Measurements from ENCODE around the gene MEAK7. TPM values are rescaled to one million over a fixed set of nuclear protein-coding genes. Genes with fewer than 3 reads are reported as not detected.

MEAK7 gene
- polyA plus RNA-seq, 12 donors: 3.3 to 16.0 (median 11.5) TPM; not detected in 1

DNA sequence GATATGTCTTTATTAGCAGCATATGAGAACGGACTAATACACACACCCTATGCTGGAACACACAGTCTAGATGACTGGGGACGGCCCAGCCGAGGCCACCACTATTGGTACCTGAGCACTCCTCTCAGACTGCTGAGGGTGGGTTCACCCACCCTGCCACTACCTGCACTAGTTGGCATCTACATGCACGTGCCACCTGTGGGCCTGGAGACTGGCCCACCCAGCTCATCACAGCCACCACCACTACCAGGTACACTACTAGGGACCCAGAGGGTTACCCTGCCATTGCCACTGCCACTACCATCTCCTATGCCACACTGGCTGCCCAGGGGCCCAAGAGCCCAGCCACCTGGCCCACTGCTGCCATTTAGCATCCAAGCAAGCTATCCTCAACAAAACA lies 32.5 kb downstream of the MEAK7 start:
- DNase-seq: no peak

DNA sequence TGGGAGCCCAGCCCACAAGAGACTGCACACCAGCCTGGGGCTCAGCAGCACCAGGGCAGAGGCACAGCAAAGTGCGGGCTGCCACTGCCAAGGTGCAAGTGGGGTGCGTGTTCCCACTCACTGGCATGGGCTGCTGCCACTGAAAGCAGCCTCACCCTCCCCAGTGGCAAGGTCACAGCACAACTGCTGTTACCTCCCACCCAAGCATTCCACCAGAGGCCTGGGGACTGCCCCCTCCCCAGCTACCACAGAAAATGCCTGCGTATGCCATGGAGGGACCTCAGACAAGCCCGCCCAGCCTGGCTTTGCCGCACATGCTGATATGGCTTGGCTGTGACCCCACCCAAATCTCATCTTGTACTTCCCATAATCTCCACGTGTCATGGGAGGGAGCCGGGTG lies 33.1 kb downstream of the MEAK7 start:
- no peak for DNase-seq

DNA sequence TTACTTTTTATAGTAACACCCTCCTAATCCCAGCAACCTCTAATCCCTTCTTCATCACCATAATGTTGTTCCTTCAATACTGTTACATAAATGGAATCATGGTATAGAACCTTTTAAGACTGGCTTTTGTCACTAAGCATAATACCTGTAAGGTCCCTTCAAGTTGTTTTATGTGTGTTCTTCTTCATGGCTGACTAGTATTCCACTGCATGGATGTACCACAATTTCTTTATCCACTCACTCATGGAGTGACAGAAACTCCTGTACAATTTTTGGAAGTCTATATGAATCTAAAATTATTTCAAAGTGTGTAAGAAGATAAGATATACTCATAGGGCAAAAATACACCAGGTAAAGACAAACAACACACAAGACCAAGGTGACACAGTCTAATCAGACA lies 36.8 kb downstream of the MEAK7 start:
- no peak for DNase-seq

DNA sequence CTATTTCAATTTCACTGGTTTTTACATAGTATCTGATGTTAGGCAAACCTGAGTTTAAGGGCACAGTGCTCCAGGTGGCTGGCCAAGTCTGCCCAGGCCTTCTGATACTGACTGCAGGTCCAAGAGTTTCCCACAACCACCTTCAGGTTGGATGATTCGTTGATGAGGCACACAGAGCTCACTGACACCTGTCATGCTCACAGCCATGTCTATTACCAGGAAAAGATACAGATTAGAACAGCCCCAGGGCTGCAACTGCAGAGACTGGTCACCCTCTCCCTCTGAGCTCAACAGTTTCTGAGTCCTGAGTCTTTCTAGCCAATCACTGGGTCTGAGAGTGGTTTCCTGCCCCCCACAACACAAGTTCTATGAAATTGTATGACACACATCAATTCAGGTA lies 37.2 kb downstream of the MEAK7 start:
- DNase-seq: no peak

GRCh38 chr16:84466692-84467091 lies 37.8 kb downstream of the MEAK7 start:
- no peak for DNase-seq

DNA sequence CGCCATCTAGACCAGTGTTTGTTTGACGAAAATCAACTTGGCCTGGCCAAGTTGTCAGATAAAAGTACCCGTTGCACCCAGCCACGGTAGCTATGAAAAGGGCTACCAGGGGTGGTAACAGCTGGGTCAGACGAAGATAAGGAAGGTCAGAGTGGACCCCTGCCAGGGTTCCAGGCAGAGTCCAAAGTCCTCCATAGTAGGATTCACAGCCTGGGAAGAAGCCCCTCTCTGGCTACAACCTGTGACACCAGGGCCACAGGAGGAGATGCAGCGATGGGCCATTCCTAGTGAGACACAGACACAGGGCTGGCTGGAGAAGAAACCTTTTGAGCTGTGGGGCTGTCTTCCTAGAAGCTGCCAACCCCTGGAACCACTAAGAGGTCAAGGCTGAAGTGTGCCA lies 39.3 kb downstream of the MEAK7 start:
- DNase-seq: no peak

DNA sequence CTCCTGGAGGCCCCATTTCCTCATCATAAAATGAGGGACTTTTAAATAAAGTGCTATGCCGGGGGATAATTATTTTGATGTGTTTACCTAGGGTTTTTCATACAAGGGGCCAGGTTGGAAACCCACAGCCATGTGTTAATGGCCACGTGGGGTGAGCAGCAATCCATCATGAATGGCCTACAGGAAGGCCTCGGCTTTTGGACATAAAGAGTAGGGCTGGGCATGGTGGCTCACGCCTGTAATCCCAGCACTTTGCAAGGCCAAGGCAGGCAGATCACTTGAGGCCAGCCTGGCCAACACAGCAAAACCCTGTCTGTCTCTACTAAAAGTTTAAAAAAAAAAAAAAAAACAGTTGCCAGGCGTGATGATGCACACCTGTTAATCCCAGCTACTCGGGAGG lies 40.3 kb downstream of the MEAK7 start:
- no peak for DNase-seq

GRCh38 chr16:84463221-84463620 lies 41.2 kb downstream of the MEAK7 start:
- DNase-seq: no peak

DNA sequence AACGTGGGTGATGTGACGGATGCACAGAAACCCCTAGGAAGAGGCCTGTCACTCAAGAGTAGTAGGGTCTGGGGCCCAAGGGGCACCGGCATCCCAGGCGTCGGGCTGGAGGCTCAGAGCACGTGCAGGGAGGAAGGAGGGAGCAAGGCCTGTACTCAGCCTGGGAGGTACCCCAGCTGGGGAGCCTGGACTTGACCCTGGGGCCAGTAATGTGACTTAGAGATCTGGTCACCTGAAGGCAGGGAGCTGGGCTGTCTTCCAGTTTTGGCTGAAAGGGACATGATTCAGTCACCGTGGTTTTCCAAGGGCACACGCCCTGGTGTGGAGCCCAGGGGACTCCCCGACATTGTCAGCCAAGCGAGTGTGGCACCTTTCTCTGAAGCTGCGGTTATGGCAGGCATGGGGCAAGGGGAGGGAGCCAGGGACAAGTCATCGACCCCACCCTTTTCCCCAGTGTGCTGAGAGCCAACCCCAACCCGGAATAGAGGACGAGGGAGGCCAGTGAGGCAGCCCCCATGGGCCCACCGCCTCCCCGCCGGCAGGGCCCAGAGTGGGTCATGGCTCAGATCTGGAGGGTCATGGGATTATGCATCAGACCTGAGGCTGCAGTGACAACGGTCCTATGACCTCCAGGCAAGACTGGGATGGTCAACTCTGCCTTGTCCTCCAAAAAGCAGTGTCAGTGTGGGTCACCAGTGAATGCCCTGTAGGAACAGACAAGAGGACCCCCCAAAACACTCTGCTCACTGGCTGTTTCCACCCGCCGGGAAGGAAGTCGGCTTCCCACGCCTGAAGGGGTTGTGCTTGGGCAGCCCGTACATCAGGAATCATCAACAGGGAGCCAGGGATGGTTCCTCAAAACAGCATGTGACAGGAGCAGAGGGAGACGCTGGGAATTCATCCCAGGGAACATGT lies 41.9 kb downstream of the MEAK7 start:
- DNase-seq: no peak

GRCh38 chr16:84461413-84462295 lies 42.8 kb downstream of the MEAK7 start:
- no peak for DNase-seq

GRCh38 chr16:84461029-84461412 lies 43.4 kb downstream of the MEAK7 start:
- no peak for DNase-seq

- DNase-seq: no peak
These were observed 43.9 kb downstream of the MEAK7 start for GRCh38 chr16:84460406-84461028.

DNA sequence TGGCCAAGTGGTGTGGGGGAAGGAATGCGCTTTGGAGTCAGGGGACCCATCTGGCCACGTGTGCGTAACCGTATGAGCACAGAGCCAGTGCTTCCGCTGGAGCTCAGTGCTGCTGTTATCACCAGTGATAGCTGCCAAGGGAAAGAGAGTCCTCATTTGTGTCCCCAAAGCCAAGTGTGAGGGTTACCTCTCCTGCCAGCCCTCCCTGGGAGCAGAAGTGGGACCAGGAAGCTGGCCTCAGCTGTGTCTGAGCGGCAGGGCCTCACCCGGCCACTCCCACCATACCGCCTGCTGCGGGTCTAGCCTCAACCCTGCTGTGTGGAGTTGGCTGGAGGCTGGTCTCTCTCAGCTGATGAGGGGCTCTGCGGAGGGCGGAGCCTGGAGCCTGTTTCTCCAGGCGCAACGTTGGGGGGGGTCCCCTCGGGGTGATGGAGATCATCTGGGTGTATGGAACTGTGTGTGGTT lies 44.5 kb downstream of the MEAK7 start:
- no peak for DNase-seq

- no peak for DNase-seq
These were observed 44.9 kb downstream of the MEAK7 start for GRCh38 chr16:84459533-84459894.

GRCh38 chr16:84458606-84459532 lies 45.6 kb downstream of the MEAK7 start:
- DNase-seq: no peak

DNA sequence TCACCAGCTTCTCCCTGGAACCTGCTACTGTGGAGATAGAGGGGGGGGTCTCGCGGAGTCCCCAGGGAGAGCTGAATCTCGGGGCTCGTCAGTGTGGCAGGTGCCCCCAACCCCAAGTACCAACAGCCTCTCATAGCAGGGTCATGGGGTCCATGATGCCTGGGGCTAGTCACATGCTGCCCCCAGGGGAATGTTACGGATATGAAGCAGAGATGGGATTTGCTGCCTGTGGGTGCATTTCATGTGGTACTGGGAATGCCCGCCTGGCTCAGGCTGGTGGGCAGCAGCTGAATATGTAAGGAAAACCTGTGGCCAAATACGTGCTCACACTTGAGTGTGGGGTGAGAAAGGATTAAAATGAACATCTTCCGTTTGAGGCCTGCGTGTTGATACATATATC lies 49.4 kb downstream of the MEAK7 start:
- no peak for DNase-seq

Other genes with a start within 250 kb of the MEAK7 start
- 1 to 10 TPM in 10 of 12 donors, not detected in 2; 1.2 to 2.6 (median 1.6) TPM for gene WFDC1, start 209.8 kb downstream of the MEAK7 start, polyA plus RNA-seq (ENCODE audit: insufficient read length in 12 of 12)
- 10 to 100 TPM in 1 of 12 donors, 1 to 10 TPM in 3, under 1 TPM in 7, not detected in 1; 0.22 to 10.4 (median 0.58) TPM for gene ATP2C2, start 136.1 kb downstream of the MEAK7 start, polyA plus RNA-seq (ENCODE audit: insufficient read length in 12 of 12)
- 10 to 100 TPM in 11 of 12 donors, not detected in 1; 17.6 to 72.4 (median 25.3) TPM for gene COTL1, start 113.4 kb upstream of the MEAK7 start, polyA plus RNA-seq (ENCODE audit: insufficient read length in 12 of 12)
- 10 to 100 TPM in 11 of 12 donors, not detected in 1; 10.6 to 31.0 (median 12.8) TPM for gene KLHL36, start 143.9 kb upstream of the MEAK7 start, polyA plus RNA-seq (ENCODE audit: insufficient read length in 12 of 12)
- gene USP10, start 195.3 kb upstream of the MEAK7 start, polyA plus RNA-seq (ENCODE audit: insufficient read length in 12 of 12): 10 to 100 TPM in 11 of 12 donors, not detected in 1; 58.0 to 89.7 (median 65.2) TPM